Uterus (tissue), 4 donors: Measurements from ENCODE around the gene GARNL3. TPM values are rescaled to one million over a fixed set of nuclear protein-coding genes. Genes with fewer than 3 reads are reported as not detected.

ENCODE experiments used
- DNase-seq, 2 donors: peaks; one replicate each; pipeline ENCODE4 v3.0.0-alpha.2; 2019 to 2020
- H3K27ac ChIP-seq, 2 donors: fragments of 200-600 bp; sonication (generic); 1 replicate in 1 of 2; 2 replicates in 1 of 2; pipeline ENCODE4 v1.5.1; 2016 to 2018
- H3K27me3 ChIP-seq, 2 donors: fragments of 200-600 bp; sonication (generic); one replicate each; pipeline ENCODE4 v1.5.1; 2018 to 2019; ENCODE audit warnings: control low read depth in 1 of 2
- H3K36me3 ChIP-seq, 2 donors: fragments of 200-600 bp; sonication (generic); one replicate each; pipeline ENCODE4 v1.5.1; 2019; ENCODE audit warnings: control low read depth in 1 of 2
- H3K4me1 ChIP-seq, 2 donors: fragments of 200-600 bp; sonication (generic); one replicate each; pipeline ENCODE4 v1.5.1; 2018 to 2019; ENCODE audit warnings: control low read depth in 1 of 2
- H3K4me3 ChIP-seq, 2 donors: fragments of 200-600 bp; sonication (generic); 1 replicate in 1 of 2; 2 replicates in 1 of 2; pipeline ENCODE4 v1.5.1; 2018 to 2019; ENCODE audit warnings: mild to moderate bottlenecking in 1 of 2
- H3K9me3 ChIP-seq, 2 donors: fragments of 200-600 bp; sonication (generic); one replicate each; pipeline ENCODE4 v1.5.1; 2019; ENCODE audit warnings: control low read depth in 1 of 2
- CTCF ChIP-seq, 4 experiments: fragments of 200-600 bp in 2 of 4; fragments of 450-650 bp in 2 of 4; sonication (generic) in 2 of 4; IDR thresholded peaks; one replicate each; pipeline ENCODE4 v1.5.1; 2016 to 2019; ENCODE audit warnings: antibody characterized with exemption in 4 of 4, mild to moderate bottlenecking in 2 of 4, moderate library complexity in 1 of 4
- POLR2A ChIP-seq, 2 donors: fragments of 450-650 bp; IDR thresholded peaks; one replicate each; pipeline ENCODE4 v1.6.1; 2016; ENCODE audit warnings: antibody characterized with exemption in 2 of 2, mild to moderate bottlenecking in 1 of 2, moderate library complexity in 1 of 2
- intact Hi-C: fragments of 100-400 bp; cut with DNase I; formaldehyde crosslinking; loops from one replicate; pipeline ENCODE4 v1.15.1; 2023; ENCODE audit warnings: low total_unique reads
- total RNA-seq, 4 donors: library from RNA; depleted of rRNA in 3 of 4; stranded (reverse); fragments of >200 nt in 3 of 4; gene quantifications; one replicate each; pipeline versions ENCODE4 v1.1.0 to v1.2.4, GENCODE V29; 2014 to 2023
- donor health status: DM: yes; HTN: yes; CAD: no.

The GARNL3 gene
- total RNA-seq, 4 donors from 2014 or later: 9.7 to 79.7 (median 72.0) TPM

GRCh38 chr9:127267793-127268525, 3.4 kb downstream of the GARNL3 start:
- no peaks in the 10 kb centered on the region for H3K4me1 ChIP-seq
- H3K36me3 ChIP-seq: no peaks in the 10 kb centered on the region
- H3K9me3 ChIP-seq: no peaks in the 10 kb centered on the region
- DNase-seq: no peak
- intact Hi-C loops: no loop called here
- no peak for TF ChIP-seq POLR2A (IDR thresholded peaks at IDR 0.05)
- TF ChIP-seq CTCF (IDR thresholded peaks at IDR 0.05): no peak
- no peaks in the 10 kb centered on the region for H3K27me3 ChIP-seq
- no peak overlapping the region for H3K27ac ChIP-seq
- H3K4me3 ChIP-seq: no peak overlapping the region

- Histone ChIP-seq H3K27ac (no peak overlapping the region), H3K9me3 (no peaks in the 10 kb centered on the region), H3K4me1 (no peaks in the 10 kb centered on the region), H3K36me3 (no peaks in the 10 kb centered on the region), H3K4me3 (no peak overlapping the region), H3K27me3 (no peaks in the 10 kb centered on the region)
- no peak for TF ChIP-seq POLR2A (IDR thresholded peaks at IDR 0.05)
- no peak for TF ChIP-seq CTCF (IDR thresholded peaks at IDR 0.05)
- DNase-seq: no peak
- intact Hi-C loops: no loop called here
Observed at GRCh38 chr9:127269449-127269848, 4.9 kb downstream of the GARNL3 start.

GRCh38 chr9:127273326-127273725, 8.8 kb downstream of the GARNL3 start:
- Histone ChIP-seq H3K4me3 (no peak overlapping the region), H3K36me3 (no peaks in the 10 kb centered on the region), H3K9me3 (no peaks in the 10 kb centered on the region), H3K27me3 (no peaks in the 10 kb centered on the region), H3K27ac (no peak overlapping the region), H3K4me1 (no peaks in the 10 kb centered on the region)
- TF ChIP-seq POLR2A (IDR thresholded peaks at IDR 0.05) (no peak), CTCF (IDR thresholded peaks at IDR 0.05) (no peak)
- DNase-seq: no peak
- intact Hi-C loops: no loop called here

- no peaks in the 10 kb centered on the region for H3K9me3 ChIP-seq
- peak overlapping the region in 1 of 2 donors; percentile 41 for H3K27ac ChIP-seq
- no peak for DNase-seq
- no peaks in the 10 kb centered on the region for H3K36me3 ChIP-seq
- no peaks in the 10 kb centered on the region for H3K27me3 ChIP-seq
- no peaks in the 10 kb centered on the region for H3K4me1 ChIP-seq
- TF ChIP-seq POLR2A (IDR thresholded peaks at IDR 0.05): no peak
- no peak for TF ChIP-seq CTCF (IDR thresholded peaks at IDR 0.05)
- intact Hi-C loops: no loop called here
- H3K4me3 ChIP-seq: no peak overlapping the region
Observed at GRCh38 chr9:127277099-127277498, 12.5 kb downstream of the GARNL3 start.

- intact Hi-C loops: no loop called here
- DNase-seq: no peak
- Histone ChIP-seq H3K4me1 (no peaks in the 10 kb centered on the region), H3K36me3 (no peaks in the 10 kb centered on the region), H3K27ac (no peak overlapping the region), H3K9me3 (no peaks in the 10 kb centered on the region), H3K4me3 (no peak overlapping the region), H3K27me3 (no peaks in the 10 kb centered on the region)
- TF ChIP-seq POLR2A (IDR thresholded peaks at IDR 0.05) (no peak), CTCF (IDR thresholded peaks at IDR 0.05) (no peak)
Observed at GRCh38 chr9:127277770-127278169, 13.2 kb downstream of the GARNL3 start.
